HG03159 (cell line): ENCODE results near the gene WWC1.
"Not testable (repeated sequence)": the region's sequence is repeated elsewhere in the genome, so short reads cannot be mapped to it uniquely, and the experiment has no call there.

Experiments
- ATAC-seq: cut with Tn5 transposase; IDR thresholded peaks from one replicate; pipeline ENCODE4 v1.9.1; 2021; ENCODE audit warnings: mild to moderate bottlenecking, moderate library complexity; ENCODE audit not compliant: unreplicated experiment

The WWC1 gene

DNA sequence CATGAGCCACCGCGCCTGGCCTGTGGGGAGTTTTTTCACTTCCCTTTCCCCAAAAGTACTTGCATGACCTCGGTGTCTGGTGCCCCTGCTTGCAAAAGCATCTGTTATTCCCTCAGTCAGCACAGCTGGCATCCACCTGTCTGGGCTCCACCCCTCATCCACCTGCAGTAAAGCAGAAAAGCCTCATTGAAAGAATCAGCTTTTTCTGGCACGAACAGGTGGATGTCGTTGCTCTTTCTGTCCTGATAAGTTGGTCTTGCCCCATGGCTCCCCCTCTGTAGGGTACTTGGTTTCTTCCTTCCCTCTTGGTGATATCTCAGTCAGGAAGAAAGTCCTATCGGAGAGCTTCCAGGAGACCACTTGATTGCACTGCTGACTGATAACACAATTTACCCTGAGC, 37.4 kb downstream of the WWC1 start:
- no peak for ATAC-seq

DNA sequence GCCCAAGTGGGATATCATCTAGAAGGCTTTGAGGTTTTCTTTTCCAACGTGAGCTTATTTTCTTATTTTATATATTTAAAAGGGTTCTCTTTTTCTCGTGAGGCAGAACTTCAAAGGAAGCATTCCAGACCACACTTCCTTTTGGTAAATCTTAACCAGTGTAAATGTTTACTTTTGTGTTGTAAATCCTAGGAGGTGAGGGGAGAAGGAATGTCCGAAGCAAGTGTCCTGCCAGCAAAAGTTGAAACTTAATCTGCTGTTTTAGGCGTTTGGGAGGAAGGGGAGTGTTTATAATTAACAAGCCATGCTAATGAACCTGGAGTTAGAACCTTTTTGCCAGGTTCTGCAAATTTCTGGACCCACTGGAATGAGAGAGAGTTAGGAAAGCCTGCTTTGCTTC, 37.9 kb downstream of the WWC1 start:
- no peak for ATAC-seq

DNA sequence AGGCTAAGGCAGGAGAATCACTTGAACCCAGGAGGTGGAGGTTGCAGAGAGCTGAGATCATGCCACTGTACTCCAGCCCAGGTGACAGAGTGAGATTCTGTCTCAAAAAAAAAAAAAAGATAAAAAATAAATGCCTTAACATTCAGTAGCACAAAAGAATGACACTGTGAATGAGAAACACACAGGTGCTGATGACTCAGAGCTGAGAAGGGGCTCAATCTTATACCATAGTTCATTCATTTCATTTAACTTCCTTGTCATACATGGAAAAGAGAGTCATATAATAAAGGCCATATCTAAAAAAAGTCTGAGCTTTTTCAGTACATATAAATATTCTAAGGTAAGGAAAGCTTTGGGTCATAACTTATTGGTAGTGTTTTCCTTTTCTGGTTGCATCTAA, 40.6 kb downstream of the WWC1 start:
- no peak for ATAC-seq

- no peak for ATAC-seq
These were observed 42.8 kb downstream of the WWC1 start for GRCh38 chr5:168334280-168334679.

GRCh38 chr5:168334695-168335094, 43.2 kb downstream of the WWC1 start:
- no peak for ATAC-seq

- ATAC-seq = no peak
These were observed 45.9 kb downstream of the WWC1 start for GRCh38 chr5:168337361-168337760.

DNA sequence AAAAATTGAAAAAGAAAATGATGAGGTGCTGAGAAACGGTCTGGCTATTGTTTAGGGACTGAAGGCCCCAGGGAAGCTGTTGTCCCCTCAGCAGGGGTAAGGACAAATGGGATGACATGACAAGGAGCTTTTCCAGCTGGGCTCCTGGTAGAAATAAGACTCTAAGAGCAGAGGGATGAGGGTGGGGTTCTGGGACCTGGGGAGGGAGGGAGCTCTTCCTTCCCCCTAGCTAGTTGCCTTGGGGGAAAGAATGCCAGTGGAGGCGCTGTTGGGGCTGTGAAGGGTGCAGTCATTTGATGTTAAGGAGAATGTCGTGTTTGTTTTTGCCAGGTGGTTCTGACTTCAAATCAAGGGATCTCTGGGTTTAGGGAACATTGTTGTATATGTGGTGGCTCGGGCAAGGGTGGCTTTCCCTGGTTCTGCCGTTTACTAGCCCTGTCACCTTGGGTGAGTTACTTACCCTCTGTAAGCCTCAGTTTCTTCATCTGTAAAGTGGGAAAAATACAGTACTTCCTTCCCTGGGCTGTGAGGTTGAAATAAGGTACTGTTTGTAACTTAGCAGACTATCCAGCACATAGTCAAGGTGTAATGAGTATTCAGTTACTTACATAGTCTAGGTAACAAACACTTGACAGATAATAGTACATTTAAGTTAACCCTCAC, 47.8 kb downstream of the WWC1 start:
- ATAC-seq = no peak

DNA sequence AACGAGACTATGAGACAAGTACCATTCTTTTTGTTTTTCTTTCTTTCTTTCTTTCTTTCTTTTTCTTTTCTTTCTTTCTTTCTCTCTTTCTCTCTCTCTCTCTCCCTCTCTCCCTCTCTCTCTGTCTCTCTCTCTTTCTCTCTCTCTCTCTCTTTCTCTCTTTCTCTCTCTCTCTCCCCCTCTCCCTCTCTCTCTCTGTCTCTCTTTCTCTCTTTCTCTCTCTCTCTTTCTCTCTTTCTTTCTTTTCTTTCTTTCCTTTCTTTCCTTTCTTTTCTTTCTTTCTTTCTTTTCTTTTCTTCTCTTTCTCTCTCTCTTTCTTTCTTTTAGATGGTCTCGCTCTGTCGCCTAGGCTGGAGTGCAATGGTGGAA, 48.3 kb downstream of the WWC1 start:
- not testable (repeated sequence) for ATAC-seq

GRCh38 chr5:168340487-168340886, 49.0 kb downstream of the WWC1 start:
- no peak for ATAC-seq

- ATAC-seq = no peak
These were observed 49.7 kb downstream of the WWC1 start for GRCh38 chr5:168341178-168341577.

DNA sequence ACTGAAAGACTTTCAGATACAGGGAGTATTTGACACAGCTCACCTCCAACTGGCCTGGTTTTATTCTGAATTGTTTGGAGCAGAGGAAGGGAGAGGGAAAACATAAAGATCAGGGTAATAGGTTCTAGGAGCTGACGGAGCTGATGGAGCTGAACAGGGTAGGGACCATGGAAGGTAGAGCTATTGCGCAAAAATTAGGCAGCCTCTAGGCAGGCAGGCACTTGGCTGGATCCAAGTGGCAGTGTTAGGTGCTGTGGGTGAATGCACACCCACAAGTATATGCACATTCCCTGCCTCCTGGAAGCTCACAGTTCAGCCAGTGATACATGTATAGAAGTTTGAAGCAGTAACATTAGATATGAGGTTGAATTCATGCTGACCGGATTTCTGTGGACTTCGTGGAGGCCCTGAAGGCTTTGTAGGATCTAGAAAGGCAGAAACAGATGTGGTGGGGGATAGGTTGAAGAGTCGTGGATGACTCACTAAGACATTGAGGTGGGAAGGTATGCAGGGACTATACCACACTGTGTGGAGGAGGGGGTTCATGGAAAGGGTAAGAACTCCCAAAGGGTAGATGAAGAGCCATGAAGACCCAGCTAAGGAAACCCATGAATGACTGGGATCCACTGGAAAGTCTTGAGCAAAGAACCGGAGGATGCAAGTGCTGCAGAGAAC, 50.8 kb downstream of the WWC1 start:
- ATAC-seq = no peak

DNA sequence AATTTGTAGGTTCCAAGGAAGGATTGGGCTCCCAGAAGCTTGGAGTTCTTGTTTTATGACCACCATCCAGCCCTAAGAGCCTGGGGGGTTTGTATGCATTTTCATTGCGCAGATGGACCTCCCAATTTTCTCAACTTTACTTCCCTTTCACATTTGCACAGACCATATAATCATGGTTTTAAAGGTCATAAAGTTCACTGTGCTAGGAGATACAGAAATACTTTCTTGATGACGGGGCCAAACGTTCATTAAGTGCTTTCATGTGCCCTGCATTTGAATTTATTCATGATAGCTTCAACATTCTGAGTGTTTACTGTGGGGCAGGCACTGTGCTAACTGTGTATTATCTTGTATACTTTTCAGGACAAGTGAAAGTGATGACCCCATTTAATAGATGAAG, 51.5 kb downstream of the WWC1 start:
- no peak for ATAC-seq

GRCh38 chr5:168346417-168346816, 55.0 kb downstream of the WWC1 start:
- no peak for ATAC-seq

GRCh38 chr5:168347368-168348083, 56.1 kb downstream of the WWC1 start:
- ATAC-seq = no peak

DNA sequence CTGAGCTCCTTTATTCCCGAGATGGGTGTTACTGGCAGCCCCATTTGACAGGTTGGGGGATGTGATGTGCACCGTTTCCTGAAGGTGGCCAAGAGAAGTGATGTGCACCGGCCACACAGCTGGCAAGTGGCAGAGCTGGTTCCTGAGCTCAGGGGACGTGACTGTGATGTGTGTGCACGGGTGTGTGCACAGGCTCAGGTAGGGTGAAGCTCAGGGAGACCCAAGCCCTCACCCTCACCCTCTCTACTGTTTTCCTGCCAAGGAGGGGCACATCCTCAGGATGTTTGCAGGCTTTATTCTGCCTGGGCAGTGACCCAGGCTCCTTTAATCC, 56.6 kb downstream of the WWC1 start:
- ATAC-seq = no peak

- no peak for ATAC-seq
These were observed 58.9 kb downstream of the WWC1 start for GRCh38 chr5:168350315-168350714.

- no peak for ATAC-seq
These were observed 61.9 kb downstream of the WWC1 start for GRCh38 chr5:168353216-168353957.

DNA sequence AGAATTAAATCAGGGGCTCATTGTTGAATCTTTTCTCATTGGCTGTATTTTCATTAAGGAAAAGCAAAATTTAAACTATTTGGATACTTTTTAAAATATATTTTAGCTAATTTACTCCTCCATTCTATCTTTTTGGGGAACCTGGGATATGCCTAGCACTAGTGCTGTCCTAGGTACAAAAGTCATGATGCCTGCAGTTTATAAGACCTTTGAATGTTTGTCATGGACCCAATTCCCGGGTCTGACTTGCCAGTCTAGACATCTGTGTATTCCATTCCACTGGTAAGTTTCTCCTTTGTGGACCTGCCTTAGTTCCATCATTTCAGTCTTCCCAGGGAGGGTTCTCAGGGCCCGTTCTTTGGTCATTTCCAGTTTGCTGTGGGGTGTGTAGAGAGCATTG, 63.0 kb downstream of the WWC1 start:
- ATAC-seq = no peak

- no peak for ATAC-seq
These were observed 64.7 kb downstream of the WWC1 start for GRCh38 chr5:168356171-168356570.

- ATAC-seq = no peak
These were observed 65.1 kb downstream of the WWC1 start for GRCh38 chr5:168356592-168356991.

DNA sequence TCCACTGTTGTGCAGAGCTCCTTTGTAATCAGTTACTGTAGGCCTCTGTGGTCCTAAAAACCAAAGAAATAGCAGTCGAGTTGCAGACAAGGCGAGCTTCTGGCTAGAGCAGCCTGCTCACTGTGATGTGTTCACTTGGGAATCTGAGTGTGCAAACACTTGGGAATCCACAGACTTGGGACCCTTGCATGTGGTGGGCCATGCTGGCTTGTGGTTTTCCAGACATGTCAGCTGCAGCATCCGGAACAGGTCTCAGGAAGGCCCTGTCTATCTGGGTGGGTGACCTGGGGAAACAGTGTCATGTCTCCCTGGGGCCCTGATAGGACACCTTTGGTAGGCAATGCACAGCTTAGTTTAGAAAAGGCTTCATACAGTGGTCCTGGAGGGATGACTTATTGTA, 66.4 kb downstream of the WWC1 start:
- ATAC-seq = no peak
